Left lobe of liver (tissue), 2 donors: ENCODE data around the gene AP2M1. TPM values are rescaled to one million over a fixed set of nuclear protein-coding genes. Genes with fewer than 3 reads are reported as not detected.
"Not testable (repeated sequence)": the region's sequence is repeated elsewhere in the genome, so short reads cannot be mapped to it uniquely, and the experiment has no call there.

Experiments used
- ATAC-seq: fragments of 200-7000 bp; cut with Tn5 transposase; one replicate; pipeline ENCODE4 v1.9.1; 2020; ENCODE audit warnings: mild to moderate bottlenecking, moderate library complexity
- DNase-seq: peaks from one replicate; pipeline ENCODE4 v3.0.0-alpha.2; 2020; ENCODE audit warnings: low spot score
- total RNA-seq: library from RNA; stranded (reverse); gene quantifications from one replicate; pipeline ENCODE4 v1.2.1, GENCODE V29; 2021
- donor health status: DM: no; HTN: no; CAD: no; lungs with moderate emphysema.
- donor health status: DM: no; HTN: yes; CAD: no.

AP2M1 gene
- total RNA-seq = 119 TPM

GRCh38 chr3:184174646-184175492 is at the start of gene AP2M1:
TSS of gene AP2M1 (plus strand) at chr3:184174855. CDS start at chr3:184176994, 2,139 bp downstream.
- ATAC-seq = peak; percentile 94
- DNase-seq = peak; percentile 99

- ATAC-seq (no peak), DNase-seq (no peak)
Observed at GRCh38 chr3:184126006-184126405, 48.6 kb upstream of the AP2M1 start.

- DNase-seq (peak; percentile 46), ATAC-seq (peak; percentile 75)
Observed at GRCh38 chr3:184129012-184129411, 45.6 kb upstream of the AP2M1 start.

GRCh38 chr3:184132945-184133344 is 41.7 kb upstream of the AP2M1 start:
- ATAC-seq = no peak
- DNase-seq = no peak

GRCh38 chr3:184133840-184134745 is 40.6 kb upstream of the AP2M1 start:
- DNase-seq (peak; percentile 94), ATAC-seq (peak; percentile 85)

- ATAC-seq (peak; percentile 31), DNase-seq (no peak)
Observed at GRCh38 chr3:184134746-184135148, 39.9 kb upstream of the AP2M1 start.

GRCh38 chr3:184135149-184135910 is 39.3 kb upstream of the AP2M1 start, which contains the start of gene EIF2B5:
TSS of gene EIF2B5 (plus strand) at chr3:184135358. CDS start at chr3:184135386, 28 bp downstream.
- ATAC-seq (peak; percentile 89), DNase-seq (peak; percentile 96)

- ATAC-seq = no peak
- no peak for DNase-seq
Observed at GRCh38 chr3:184135911-184136260, 38.8 kb upstream of the AP2M1 start.

- ATAC-seq (no peak), DNase-seq (no peak)
Observed at GRCh38 chr3:184140436-184140835, 34.2 kb upstream of the AP2M1 start.

- ATAC-seq (no peak), DNase-seq (no peak)
Observed at GRCh38 chr3:184142199-184142598, 32.5 kb upstream of the AP2M1 start.

- no peak for ATAC-seq
- no peak for DNase-seq
Observed at GRCh38 chr3:184143327-184143726, 31.3 kb upstream of the AP2M1 start.

- DNase-seq = peak; percentile 76
- peak; percentile 90 for ATAC-seq
Observed at GRCh38 chr3:184144505-184144904, 30.1 kb upstream of the AP2M1 start.

GRCh38 chr3:184145111-184145524 is 29.5 kb upstream of the AP2M1 start:
- ATAC-seq = peak; percentile 76

GRCh38 chr3:184145751-184146270 is 28.8 kb upstream of the AP2M1 start:
- DNase-seq = no peak
- no peak for ATAC-seq

More at GRCh38 chr3:184145111-184145524, 29.5 kb upstream of the AP2M1 start:
- no peak for DNase-seq

- no peak for ATAC-seq
- DNase-seq = no peak
Observed at GRCh38 chr3:184148076-184148475, 26.6 kb upstream of the AP2M1 start.

GRCh38 chr3:184149123-184149522 is 25.5 kb upstream of the AP2M1 start:
- no peak for DNase-seq
- ATAC-seq = no peak

GRCh38 chr3:184149770-184150169 is 24.9 kb upstream of the AP2M1 start:
- DNase-seq = not testable (repeated sequence)
- ATAC-seq = peak; percentile 60

- ATAC-seq (peak; percentile 94), DNase-seq (peak; percentile 82)
Observed at GRCh38 chr3:184154885-184155643, 19.6 kb upstream of the AP2M1 start, which contains the start of gene DVL3. TSS of gene DVL3 (plus strand) at chr3:184155377. CDS start at chr3:184155636, 259 bp downstream.

GRCh38 chr3:184155644-184156521 is 18.8 kb upstream of the AP2M1 start:
- DNase-seq = no peak
- peak; percentile 28 for ATAC-seq
